HG03060 (cell line): ENCODE measurements around the gene PLOD2.
"Not testable (repeated sequence)": the region's sequence is repeated elsewhere in the genome, so short reads cannot be mapped to it uniquely, and the experiment has no call there.

ENCODE experiments used
- ATAC-seq: cut with Tn5 transposase; IDR thresholded peaks from one replicate; pipeline ENCODE4 v1.9.1; 2021; ENCODE audit warnings: low read depth, moderate number of reproducible peaks; ENCODE audit not compliant: unreplicated experiment

Gene PLOD2

GRCh38 chr3:146145642-146146041 lies 15.3 kb downstream of the PLOD2 start:
- no peak for ATAC-seq

- no peak for ATAC-seq
Observed at GRCh38 chr3:146142757-146143156, 18.2 kb downstream of the PLOD2 start.

GRCh38 chr3:146139586-146140110 lies 21.3 kb downstream of the PLOD2 start:
- ATAC-seq = no peak

GRCh38 chr3:146138902-146139301 lies 22.1 kb downstream of the PLOD2 start:
- no peak for ATAC-seq

GRCh38 chr3:146136647-146137046 lies 24.3 kb downstream of the PLOD2 start:
- no peak for ATAC-seq

GRCh38 chr3:146134348-146135117 lies 26.5 kb downstream of the PLOD2 start:
- no peak for ATAC-seq

GRCh38 chr3:146133441-146133840 lies 27.5 kb downstream of the PLOD2 start:
- ATAC-seq = no peak

GRCh38 chr3:146131616-146132410 lies 29.2 kb downstream of the PLOD2 start:
- no peak for ATAC-seq

- ATAC-seq = no peak
Observed at GRCh38 chr3:146130881-146131371, 30.1 kb downstream of the PLOD2 start.

GRCh38 chr3:146129750-146130149 lies 31.2 kb downstream of the PLOD2 start:
- ATAC-seq = no peak

- no peak for ATAC-seq
Observed at GRCh38 chr3:146128939-146129338, 32.0 kb downstream of the PLOD2 start.

GRCh38 chr3:146128179-146128578 lies 32.8 kb downstream of the PLOD2 start:
- no peak for ATAC-seq

- no peak for ATAC-seq
Observed at GRCh38 chr3:146125951-146126350, 35.0 kb downstream of the PLOD2 start.

- no peak for ATAC-seq
Observed at GRCh38 chr3:146124126-146124801, 36.7 kb downstream of the PLOD2 start.

- ATAC-seq = no peak
Observed at GRCh38 chr3:146117406-146118285, 43.3 kb downstream of the PLOD2 start.

GRCh38 chr3:146115619-146116018 lies 45.4 kb downstream of the PLOD2 start:
- no peak for ATAC-seq

- not testable (repeated sequence) for ATAC-seq
Observed at GRCh38 chr3:146113804-146114203, 47.2 kb downstream of the PLOD2 start.

- no peak for ATAC-seq
Observed at GRCh38 chr3:146111337-146111736, 49.6 kb downstream of the PLOD2 start.

GRCh38 chr3:146110161-146110560 lies 50.8 kb downstream of the PLOD2 start:
- no peak for ATAC-seq

GRCh38 chr3:146106986-146107385 lies 54.0 kb downstream of the PLOD2 start:
- no peak for ATAC-seq
